GM21423 (cell line): ENCODE results near the gene ERN1.

Experiments
- ATAC-seq: cut with Tn5 transposase; IDR thresholded peaks from one replicate; pipeline ENCODE4 v1.9.1; 2021; ENCODE audit warnings: mild to moderate bottlenecking, moderate library complexity; ENCODE audit not compliant: unreplicated experiment

ERN1 gene

DNA sequence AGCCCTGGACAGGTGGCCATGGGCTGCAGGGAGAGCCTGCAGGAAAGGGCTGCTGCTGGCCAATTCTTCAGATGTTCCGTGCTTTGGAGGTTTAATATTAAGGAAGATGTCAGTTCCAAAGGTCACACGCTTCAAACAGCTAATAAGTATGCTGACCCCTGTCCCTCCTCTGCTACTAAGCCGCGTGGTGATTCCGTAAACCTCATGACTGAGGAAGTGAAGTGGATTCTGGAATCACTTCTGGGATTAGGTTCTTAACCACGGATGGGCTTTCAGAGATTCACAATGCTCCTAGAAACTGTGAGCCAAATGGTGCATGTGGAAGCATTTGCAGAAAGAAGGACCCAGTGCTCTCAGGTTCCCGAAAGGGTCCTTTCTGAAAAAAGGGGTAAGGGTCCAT lies 28.5 kb upstream of the ERN1 start:
- ATAC-seq = no peak

DNA sequence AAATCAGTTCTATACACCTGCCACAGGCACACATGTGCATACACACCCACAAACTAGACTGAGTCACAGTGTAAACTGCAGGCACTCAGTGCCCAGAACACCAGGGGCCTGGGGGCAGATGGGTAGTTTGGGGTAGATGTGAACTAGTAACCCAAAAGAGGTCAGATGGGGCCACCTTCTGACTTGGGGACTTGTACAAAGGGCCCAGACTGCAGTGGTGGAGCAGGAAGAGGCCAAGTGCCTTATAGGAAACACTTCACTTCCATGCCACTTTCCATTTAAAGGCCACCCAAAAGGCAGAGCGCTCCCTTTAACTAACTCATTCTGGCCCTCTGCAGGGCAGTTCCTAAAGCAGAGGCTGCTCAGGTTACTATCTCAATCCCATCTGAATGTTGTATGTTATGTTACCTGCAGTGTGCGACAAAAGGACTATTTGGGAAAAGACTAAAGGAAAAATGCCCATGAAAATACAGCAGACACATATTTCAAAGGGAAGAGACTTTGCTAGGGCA lies 27.8 kb upstream of the ERN1 start:
- ATAC-seq = no peak

DNA sequence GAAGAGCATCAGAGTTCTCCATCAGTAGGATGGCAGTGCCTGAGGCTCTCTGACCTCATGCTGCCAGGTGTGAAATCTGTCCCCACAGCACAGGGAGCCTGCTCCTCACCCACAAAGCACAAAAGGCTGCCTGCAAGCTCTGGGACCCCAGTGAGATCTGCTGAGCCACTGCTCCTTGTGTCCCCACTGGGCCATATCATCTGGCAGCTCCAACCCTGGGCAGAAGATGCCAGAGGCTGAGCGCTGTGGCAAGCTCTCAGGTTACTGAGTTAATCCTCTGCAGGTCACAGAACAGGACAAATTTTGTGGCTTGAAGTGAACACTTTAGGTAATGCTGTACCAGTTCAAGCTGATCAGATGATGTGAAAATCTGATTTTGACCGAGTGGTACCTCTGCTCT lies 26.7 kb upstream of the ERN1 start:
- ATAC-seq = no peak

DNA sequence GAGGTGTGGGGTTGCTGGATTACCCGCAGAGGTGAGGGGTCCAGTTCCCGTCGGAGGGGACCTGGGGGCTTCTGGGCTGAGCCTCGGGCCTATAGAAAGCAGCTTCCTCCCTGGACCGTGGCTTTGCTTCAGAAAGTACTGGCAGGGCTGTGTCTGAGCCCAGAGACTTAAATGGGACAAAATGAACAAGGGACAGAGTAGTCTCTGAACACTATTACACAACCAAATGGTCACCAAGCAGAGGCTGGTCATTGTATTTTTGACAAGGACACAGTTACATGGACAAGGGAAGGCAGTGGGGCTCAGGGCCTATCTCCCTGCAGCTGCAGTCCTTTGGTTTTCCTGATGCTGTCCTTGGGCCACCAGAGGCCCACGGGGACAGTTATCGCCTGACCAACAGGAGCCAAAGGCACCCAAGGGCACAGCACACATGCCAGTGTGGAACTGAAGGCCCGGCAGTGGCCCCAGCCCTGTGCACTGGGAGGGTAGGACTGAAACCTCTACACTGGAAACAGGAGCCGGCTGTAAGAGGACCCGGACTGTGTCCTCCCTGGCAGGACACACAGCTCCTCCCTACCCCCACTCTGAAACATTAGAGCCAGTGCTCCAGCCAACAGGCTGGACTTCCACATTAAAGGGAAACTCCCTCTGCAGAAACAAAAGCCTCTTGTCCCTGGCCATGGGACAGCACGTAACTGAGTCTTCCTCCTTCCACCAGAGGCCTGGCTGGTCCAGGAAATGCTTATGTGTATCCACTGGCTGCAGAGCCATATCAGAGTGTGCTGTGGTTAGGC lies 26.0 kb upstream of the ERN1 start:
- ATAC-seq = no peak

DNA sequence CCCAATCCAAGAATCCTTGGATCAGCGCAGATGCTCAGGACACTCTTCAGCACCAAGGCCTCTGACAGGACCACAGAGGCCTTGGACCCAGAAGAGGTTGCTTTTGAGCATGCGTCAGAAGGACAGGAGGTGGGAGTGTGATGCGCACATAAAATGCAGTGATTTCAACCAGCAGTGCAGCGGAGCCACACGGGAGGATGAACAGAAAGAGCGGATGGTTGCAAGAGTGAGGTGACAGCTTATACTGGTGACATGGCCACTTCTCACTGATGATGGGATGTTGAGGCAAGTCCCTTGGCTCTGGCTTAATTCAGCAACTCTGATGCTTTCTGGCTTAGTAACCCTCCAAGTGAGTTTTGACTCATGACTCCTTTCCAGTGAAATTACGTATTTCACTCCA lies 25.2 kb upstream of the ERN1 start:
- no peak for ATAC-seq

DNA sequence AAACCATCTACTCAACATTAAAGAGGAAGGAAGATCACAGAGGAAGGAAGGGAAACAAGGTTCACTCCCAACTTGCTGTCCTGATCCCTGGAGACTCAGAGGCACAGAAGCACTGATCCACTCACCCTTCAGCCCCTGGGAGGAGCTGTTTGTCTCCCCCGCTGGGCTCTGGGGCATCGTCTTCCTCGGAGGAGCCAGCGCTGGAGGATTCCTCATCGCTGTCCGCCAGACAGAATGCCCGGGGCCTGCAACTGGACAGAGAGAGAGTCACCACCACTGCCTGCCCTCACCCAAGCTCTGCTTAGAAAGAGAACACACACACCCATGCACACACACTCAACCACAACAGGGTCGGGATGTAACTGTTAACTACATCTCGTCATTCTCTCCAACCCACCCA lies 24.8 kb upstream of the ERN1 start:
- ATAC-seq = no peak

DNA sequence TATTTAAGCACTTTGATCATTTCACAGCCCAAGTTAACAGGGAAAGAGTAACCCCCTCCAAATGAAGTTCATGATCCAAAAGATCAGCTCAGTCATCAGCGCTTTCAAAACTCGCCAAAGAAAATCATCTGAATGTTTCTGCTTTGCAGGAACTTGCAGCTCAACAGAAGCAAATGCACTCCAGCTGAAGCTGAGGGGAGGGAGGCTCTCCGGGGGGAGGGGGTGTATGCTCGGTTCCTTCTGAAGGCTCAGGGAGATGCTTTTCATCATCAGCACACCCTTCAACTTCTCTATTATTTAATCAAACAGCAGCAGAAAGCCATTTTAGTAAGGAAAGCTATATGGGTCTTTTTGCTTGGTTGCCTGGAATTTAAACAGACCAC lies 24.4 kb upstream of the ERN1 start:
- no peak for ATAC-seq

DNA sequence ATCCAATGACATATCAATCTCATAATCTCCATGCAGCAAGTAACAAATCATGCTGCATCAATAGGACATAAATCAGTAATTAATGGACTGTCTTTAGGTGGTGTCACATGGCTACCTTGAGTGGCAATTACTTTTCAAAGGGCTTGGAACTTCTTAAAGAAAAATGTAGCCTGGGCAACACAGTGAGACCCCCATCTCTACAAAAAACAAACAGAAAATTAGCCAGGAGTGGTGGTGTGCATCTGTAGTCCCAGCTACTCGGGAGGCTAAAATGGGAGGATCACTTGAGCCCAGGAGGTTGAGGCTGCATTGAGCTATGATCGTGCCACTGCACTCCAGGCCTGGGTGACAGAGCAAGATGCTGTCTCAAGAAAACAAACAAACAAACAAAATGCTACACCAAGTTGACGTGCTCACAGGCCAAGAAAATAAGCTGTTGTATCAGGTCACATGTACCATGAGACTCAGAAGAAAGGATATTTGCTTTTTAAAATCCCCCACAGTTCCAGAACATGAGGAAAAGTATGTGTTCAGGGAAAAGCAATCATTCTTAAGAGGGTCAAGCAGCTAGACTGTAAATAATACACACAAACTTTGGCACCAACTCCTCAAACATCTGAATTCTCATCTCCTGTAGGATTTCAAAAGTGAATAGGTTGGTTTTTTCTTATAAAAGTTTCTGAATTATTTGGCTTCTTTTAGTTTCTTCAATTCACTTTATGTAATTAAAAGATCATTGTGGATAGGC lies 23.8 kb upstream of the ERN1 start:
- no peak for ATAC-seq

DNA sequence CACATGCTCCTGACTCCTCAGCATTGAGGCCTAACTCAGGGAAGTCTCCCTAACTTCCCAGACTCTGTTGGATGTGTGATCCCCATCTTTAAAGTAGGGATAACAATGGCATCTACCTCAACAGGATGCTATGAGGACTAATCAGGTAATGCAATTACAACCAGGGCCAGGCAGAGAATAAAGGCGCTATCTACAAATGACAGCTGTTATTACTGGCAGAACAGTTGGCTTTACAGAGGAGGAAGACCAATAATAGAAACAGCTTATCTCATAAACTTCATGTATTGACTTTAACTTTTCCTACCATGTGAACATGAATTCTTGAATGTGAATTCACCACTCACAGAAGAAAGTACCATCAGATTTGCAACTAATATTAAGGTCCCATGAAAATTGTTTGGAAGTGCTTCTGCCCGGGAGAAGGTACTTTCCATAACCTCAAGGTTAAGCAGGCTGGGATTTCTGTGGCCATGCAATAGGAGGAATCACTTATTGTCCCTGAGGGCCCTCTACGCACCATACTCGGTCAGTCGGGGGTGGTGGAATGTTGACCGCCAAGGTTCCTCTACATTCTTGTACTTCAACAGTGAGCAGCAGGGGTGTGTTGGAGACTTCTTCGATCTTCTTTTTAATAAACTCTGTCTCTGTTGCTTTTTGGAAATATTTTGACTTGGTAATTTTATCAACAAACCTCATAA lies 22.6 kb upstream of the ERN1 start:
- ATAC-seq = no peak

DNA sequence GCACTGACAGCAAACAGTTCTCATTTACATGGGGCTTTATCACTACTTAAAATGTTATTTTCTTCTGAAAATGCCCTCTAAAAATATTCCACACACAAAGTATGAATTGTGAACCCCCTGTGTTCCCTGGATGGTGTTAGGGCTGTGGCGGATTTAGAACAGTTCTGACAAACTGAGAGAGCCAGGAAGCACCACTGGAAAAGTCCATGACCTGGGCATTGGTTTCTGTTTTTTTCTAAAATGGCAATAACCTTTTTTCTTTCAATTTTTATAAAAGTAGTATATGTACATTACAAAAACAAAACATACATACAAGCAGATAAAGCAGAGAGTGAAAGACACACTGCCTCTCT lies 21.0 kb upstream of the ERN1 start:
- no peak for ATAC-seq

DNA sequence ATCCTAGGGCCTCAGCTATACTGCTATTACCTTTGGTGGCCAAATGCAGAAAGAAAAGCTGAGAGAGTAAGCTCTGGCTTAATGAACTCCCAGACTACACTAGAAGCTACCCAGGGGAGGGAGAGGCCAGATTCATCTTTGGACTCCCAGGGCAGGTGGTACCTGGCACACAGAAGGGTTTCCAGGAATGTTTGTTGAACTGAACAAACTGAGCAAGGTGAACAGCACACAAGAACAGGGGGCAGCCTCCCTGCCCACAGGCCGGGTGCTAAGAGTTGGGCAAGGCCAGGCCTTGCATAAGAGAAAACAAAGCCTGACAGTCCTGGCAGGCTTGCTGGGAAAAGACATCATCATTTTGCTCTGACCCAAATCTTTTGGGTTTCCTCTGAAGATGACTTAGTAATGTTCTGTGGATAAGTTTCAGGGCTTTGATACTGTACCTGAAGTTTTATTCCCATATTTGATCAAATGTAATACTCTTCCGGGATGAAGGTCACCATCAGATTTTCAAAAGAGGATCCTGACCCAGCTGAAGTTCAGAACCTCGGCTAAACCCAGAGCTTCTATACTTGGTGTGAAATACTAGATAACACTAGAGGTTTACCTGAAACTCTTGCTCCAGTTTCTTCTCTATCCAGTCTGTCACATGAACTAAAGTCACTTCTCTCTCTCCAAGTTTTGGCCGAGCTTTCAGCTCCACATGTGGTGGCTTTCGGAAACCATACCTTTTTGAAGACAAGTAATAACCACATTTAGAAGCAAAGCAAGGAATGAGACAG lies 20.5 kb upstream of the ERN1 start:
- no peak for ATAC-seq

DNA sequence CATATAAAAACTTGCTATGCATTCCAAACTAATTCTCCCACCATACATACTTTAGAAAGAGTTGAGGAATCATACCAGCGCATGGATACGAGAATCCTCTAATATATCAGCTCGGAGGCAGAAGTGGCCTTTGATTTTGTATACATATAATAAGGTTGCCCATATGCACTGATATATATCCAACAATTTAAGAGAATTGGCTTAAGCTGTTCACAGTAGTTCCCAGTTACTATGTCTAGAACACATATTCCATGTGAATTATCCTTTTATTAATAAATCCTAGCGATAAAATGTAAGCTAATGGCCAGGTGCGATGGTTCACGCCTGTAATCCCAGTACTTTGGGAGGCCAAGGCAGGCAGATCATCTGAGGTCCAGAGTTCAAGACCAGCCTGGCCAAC lies 19.3 kb upstream of the ERN1 start:
- ATAC-seq = no peak

DNA sequence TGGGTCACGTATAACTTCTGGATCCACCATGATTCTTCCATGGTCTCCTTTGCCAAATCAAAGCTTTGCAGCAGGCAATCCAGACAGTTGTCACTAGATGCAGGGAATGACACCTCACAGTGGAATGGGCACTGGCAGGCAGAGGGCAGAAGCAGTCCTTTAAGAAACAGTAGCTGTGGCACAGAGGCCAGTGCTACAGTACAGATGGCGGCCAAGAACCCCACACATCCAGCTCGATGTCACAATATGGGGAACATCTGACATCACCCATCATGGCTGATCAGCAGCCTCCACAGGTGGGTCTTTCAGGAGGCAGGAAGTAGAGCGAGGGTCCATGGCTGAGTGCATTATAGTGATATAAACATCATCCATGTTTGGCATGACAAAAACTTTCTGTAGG lies 18.8 kb upstream of the ERN1 start:
- ATAC-seq = no peak

DNA sequence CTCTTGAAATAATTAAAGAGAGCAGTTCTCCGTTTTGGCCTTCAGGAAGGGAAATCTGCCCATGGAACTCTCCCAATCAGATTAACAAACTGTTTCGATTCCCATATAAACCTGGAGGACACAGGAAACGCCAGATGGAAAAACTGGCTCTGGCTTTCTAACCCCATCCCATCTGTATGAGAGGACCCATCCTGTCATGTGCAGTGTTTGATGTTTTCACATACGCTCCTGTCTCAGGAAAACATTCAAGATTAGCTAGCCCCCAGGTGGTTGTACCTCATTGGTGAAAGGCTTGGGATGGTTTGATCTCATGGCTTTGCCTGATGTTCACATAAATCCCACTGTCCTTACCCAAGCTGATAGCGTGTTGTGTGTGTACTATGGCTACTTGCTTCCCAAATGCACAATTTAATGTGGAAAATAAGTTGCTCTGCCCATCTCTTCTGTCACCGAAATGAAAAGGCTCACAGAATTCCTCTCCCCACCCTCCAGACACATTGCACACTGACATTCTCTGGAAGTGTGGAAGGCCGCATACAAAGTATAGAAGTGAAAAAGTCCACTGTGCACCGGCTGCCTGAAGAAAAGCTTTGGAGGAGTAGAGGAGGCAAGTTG lies 18.2 kb upstream of the ERN1 start:
- no peak for ATAC-seq

DNA sequence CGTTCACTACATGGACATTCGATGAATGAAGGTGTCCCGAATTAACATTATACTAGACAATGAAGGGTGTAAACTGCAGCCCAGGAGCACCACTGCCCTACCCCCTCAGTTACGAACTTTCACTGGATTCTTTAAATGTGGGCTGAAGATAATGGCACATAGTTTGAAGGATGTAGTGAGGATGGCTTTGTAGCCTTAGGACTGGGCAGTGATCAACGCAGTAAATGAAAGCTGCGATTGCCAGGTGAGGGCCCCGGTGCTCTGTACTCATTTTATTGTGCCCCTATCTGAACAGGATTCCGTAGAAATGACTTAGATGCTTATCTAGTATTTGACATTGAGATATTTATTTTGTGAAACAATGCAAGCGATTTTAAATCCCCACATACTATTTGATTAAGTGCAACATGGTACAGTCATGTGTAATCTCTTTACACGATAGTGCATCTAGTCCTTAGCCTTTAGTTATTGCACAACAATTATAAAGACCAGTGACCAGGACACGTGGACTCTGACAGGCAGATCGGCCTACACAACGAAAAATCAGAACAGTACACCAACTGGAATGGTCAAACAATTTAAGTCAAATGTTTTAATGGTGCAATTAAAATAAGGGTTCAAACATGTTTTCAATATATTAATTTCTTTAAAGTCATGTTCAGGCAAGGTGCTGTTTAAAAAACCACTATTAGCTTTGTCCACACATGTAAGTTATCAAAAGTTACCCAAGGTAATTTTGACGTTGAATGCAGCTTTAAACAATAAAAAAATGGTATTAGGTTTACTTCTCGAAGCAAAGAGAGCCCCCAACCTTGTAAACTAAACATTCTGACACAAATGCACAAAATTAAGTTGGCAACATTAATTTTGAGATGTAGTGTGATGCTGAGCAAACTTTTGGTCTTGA lies 17.4 kb upstream of the ERN1 start:
- ATAC-seq = no peak

DNA sequence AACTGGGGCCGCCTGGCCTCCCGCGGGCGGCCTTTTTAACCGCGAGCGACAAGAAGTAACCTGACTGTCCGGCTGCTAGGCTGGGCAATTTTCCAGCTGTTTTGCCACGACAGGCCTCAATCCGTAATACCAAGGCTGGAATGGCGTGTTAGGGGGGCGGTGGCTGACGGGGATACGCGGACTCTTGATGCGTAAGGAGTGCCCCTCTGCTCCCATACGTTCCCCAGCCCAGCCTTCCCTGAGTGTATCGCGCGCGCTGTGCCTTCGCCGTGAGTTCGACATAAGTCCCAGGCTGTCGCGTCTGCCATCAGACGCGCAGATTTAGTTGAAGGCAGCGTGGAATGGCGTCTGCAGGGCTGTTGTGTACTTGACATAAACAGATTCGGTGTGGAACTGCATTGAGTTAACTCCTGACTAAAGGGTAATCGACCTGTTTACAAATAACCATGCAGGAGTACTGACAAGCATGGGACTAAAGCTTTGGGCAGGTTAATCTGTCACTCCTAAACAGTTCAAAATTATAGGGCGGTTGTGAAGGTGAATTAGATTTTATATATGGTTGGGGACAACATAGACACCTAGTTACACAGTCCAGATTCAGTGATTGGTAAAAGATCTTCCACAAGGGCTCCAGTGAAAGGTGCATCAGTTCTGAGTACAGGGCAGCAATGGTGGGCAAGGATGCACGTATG lies 16.6 kb upstream of the ERN1 start:
- ATAC-seq = no peak

DNA sequence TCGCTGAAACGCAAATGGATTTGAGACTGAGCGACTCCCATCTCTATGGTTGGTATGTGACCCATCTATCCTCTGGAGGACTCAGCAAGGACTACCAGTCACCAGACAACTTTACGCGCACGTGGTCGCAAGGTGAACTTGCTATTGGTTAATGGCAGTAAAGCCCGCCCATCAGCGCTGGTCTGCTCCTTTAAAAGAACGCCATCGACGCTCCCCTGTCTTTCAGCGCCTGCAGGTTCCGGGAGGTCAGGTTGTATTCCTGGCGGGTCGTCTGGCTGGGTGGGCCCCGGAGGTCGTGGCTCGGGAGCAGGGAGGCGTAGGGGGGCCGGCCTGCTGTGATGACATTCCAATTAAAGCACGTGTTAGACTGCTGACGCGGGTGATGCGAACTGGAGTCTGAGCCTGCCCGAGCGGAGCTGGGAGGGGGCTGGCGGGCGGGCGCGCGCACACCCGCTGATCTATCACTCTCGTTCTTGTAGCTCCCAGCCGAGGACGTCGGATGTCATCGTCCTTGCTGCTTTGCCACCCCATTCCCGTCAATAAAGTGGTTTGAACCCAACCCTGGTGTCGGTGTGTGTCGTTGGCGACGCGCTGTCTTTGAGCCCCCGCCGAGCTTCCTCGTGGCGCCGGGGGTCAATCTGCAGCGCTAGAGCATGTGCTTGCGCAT lies 15.9 kb upstream of the ERN1 start:
- peak; percentile 96 for ATAC-seq

DNA sequence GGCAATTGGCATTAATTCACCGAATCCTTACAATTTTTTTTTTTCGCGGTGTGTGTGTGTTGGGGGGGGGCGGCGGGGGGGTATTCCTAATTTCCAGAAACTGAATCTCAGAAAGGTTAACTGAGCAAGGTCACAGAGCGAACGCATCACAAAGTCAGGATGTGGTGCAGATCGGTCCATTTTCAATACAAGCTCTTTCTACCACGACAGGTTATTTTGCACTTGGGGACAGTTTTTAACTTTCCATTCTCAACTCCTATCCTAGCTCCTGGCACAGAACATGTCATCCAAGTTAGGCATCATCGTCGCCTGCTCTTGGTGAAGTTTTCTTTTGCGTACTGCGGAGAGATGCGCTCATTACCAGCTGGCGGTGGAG lies 15.4 kb upstream of the ERN1 start:
- ATAC-seq = no peak

DNA sequence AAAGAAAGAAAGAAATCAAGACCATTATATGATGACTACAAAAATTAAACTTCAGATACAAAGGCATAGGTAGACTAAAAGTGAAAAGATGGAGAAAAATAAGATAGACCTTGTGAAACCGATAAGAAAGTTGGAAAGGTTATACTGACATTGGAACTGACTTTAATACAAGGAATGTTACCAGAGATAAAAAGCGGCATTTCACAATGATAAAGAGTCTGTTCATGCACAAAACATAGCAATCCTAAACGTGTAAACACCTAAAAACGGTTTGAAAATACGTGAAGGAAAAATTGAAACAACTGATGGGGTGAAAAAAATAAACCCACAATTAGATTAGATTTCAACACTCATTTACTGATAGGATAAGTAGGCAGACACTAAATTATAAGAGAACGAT lies 9.6 kb upstream of the ERN1 start:
- ATAC-seq = no peak
